NCI-H82 treated with DMSO at 0.1 percent for 48 hours (cell line): ENCODE data around the gene INMT.

Experiments
- DNase-seq: peaks from one replicate; lab custom pipeline; 2025; ENCODE audit not compliant: unreplicated experiment; lab: John Stamatoyannopoulos, UW

The INMT gene

GRCh38 chr7:30727061-30727945, 24.6 kb upstream of the INMT start:
- no peak for DNase-seq

GRCh38 chr7:30728591-30729100, 23.3 kb upstream of the INMT start:
- DNase-seq = no peak

GRCh38 chr7:30729642-30730041, 22.3 kb upstream of the INMT start:
- no peak for DNase-seq

- DNase-seq = no peak
These were observed 21.8 kb upstream of the INMT start for GRCh38 chr7:30730097-30730496.

DNA sequence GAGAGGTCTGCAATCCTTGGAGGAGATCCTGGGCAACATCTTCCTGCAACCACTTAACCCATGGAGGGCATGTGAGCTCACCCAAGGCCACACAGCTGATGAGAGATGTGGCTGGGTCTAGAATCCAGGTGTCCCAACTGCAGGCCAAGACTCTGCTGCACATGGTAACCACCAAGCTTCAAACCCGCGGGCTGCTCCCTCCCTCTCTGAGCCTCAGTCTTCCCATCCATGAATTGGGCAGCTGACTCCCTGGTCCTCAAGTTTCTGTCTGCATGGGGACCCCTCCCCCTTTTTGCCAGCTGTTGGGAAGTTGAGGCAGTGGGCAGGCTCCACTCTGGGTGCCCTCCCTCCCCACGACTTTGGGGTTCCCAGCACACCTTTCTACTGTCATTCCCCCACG, 20.9 kb upstream of the INMT start:
- no peak for DNase-seq

GRCh38 chr7:30731581-30731980, 20.4 kb upstream of the INMT start:
- peak; percentile 48 for DNase-seq

DNA sequence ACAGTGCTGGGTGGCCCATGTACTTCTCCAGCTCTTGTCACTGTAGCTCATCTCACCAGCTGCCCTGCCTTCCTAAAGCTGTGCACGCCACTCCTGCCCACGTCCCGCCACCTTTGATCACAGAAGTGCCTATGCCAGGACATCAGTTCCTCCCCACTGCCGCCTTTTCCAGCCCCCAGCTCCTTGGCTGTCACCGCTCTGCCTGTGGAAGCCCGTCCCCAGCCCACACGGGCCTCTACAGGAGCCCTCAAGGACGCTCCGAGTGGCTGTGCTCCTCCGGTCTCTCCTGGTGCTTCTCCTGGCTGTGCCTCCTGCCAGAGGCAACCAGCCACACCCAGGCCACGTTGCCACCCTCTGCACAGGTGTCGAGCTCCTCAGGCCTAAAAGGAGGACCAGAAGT, 19.3 kb upstream of the INMT start:
- DNase-seq = no peak

DNA sequence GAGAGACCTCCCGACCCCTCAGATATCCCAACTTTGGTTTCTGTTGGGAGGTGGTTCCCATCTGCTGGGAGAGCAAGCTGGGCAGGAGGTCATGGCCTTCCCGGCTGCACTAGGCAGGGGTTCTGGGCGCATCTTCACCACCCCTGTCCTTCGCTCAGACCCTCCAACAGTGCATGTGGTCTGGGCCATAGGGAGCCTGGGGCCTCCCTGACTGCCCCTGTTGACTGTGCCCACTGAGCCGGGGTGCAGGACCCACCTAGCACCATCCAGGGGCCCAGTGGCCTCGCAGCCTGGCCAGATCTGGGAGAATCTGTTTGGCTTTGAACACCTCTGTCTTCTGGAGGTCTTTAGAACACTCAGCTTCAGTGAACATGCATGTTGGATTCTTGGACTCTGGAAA, 18.7 kb upstream of the INMT start:
- DNase-seq = no peak

DNA sequence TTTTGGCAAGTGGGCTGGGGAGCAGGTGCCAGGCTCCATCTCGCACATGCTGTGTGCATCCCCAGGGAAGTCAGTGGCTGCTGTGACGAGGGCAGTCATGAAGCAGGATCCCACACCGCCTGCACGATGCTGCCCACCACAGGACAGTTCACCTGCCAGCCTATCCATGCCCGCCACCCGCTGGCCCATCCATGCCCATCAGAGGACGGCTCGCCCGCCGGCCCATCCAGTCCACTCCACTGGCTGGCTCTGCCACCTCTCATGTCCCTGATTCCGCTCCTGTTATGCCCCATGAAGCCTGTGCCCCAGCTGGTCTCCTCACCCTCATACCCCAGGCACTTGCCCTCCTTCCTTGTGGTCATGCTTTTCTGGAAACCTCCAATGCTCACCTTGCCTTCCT, 18.2 kb upstream of the INMT start:
- no peak for DNase-seq

- no peak for DNase-seq
These were observed 17.4 kb upstream of the INMT start for GRCh38 chr7:30734497-30734896.

GRCh38 chr7:30735631-30736030, 16.3 kb upstream of the INMT start:
- DNase-seq = peak; percentile 82

DNA sequence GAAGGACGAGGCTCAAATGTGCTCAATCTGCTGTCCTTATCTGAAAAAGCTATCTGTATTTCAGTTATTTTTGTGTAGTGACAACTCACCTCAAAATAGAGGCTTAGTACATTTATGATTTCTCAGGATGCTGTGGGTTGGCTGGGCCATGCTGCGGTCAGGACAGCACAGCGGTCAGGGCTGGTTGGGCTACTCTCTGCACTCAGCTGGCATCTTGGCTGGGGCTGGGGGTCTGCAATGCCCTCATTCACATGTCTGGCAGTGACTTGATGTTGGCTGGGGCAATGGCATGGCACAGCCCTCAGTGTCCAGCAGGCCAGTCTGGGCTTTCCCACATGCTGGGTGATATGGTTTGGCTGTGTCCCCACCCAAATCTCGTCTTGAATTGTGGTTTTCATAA, 15.6 kb upstream of the INMT start:
- no peak for DNase-seq

DNA sequence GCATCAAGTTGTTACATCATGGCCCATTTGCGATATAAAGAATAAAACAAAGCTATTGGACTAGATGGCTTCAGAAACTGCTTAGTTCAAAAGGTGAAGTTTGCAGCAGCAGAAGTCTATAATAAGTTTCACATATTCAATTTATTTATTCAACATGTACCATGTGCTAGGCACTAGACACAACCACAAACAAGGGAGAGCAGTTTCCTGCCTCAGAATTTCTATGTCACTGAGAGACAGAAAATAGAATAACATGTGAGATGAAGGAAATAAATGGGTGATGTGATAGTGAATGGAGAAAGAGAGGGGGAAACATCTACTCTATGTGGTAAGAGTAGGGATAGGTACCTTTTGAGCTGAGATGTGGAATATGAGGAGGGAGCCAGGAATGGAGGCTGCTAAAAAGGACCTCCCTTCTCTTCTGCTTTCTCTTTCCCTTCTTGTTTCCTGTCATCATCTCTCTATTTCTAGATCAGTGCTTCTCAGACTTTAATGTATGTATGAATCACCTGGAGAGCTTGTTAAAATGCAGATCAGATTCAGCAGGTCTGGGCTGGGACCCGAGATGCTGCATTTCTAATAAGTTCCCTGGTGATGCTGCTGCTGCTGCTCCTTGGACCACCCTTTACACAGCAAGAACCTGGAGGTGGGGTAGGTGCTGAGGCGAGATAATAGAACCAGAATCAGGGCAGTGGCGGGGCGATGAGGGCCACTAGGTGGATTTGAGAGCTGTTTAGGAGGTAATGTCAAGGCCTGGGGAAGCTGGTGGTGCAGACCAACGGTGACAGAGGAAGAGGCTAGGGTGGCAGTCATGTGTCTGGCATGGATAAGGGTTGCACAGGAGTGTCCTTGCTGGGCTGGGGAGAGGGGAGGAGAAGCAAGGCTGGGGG, 13.7 kb upstream of the INMT start:
- DNase-seq = no peak

GRCh38 chr7:30739691-30740090, 12.2 kb upstream of the INMT start:
- no peak for DNase-seq

GRCh38 chr7:30740417-30741181, 11.3 kb upstream of the INMT start:
- DNase-seq = peak; percentile 31

DNA sequence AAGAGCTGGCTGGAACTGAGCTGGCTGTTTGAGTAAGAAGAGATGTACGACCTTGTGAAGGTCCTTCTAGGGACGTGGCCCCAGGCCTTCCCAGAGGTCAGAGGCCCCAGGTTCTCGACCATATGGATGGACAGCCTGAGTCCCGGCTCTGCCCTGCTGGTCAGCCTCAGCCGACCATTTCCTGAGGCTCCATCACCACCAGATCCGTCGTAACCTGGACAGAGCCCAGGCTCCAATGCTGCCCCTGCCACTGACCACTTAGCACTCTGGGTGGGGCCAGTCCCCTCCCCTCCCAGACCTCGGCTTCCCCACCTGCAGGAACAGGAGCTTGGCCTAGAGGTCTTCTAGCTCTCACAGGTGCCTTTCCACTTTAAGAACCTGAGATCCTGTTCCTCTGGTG, 10.6 kb upstream of the INMT start:
- DNase-seq = no peak

GRCh38 chr7:30743371-30744074, 8.4 kb upstream of the INMT start:
- DNase-seq = no peak

- DNase-seq = no peak
These were observed 7.9 kb upstream of the INMT start for GRCh38 chr7:30744075-30744417.

GRCh38 chr7:30745261-30745941, 6.5 kb upstream of the INMT start:
- no peak for DNase-seq

- no peak for DNase-seq
These were observed 1.9 kb upstream of the INMT start for GRCh38 chr7:30750010-30750409.
